Stimulated activated naive CD8-positive, alpha-beta T cell treated with anti-CD3 and anti-CD28 coated beads, Interleukin-15, Interleukin-2, amounts not matched to agents 100 ng/mL and 50 ng/mL, for 24 hours (primary cell): Measurements from ENCODE around the gene TANC2.

ENCODE experiments used
- H3K27ac Mint-ChIP-seq: one replicate; pipeline ENCODE4 v1.8.0; 2021; ENCODE audit warnings: mild to moderate bottlenecking, mixed read lengths
- H3K27me3 Mint-ChIP-seq: one replicate; pipeline ENCODE4 v1.8.0; 2021; ENCODE audit warnings: mixed read lengths
- H3K36me3 Mint-ChIP-seq: one replicate; pipeline ENCODE4 v1.8.0; 2021; ENCODE audit warnings: low read depth, mixed read lengths
- H3K4me1 Mint-ChIP-seq: one replicate; pipeline ENCODE4 v1.8.0; 2021; ENCODE audit warnings: low read depth, mixed read lengths
- H3K4me3 Mint-ChIP-seq: one replicate; pipeline ENCODE4 v1.8.0; 2021; ENCODE audit warnings: mild to moderate bottlenecking, mixed read lengths
- H3K9me3 Mint-ChIP-seq: one replicate; pipeline ENCODE4 v1.8.0; 2021; ENCODE audit warnings: mixed read lengths

TANC2 gene

DNA sequence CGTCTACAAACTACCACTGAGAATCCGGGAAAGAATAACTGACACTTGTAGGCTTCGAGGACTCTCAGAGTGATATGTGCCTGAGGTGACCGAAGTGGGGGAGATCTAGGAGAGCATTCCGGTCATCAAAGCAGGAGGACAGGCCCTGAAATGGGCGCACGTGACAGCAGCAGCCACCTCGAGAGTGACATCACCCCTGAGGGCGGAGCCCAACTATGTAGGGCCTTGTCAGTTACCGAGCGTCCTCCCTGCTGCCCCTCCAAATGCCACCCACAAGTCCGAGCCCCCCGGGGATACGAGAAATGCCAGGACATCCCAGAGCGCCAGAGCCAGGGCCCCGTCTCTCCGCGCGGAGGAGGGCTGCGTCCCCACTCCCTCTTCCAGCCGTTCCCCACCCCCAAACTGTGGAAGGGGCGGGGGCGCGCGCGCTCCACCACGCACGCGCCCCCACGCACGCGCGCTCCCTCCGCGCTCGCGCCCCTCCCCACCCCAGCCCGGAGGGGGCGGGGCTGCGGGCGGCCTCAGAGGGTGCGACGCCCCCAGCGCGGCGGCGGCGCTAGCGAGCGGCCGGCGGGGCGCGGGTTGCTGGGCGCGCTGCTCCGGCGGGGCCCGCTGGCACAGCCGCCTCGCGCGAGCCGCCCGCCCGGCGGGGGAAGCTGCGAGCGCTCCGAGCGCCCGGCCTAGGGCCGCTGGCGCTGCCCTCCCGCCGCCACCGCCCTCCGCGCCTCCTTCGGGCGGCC is at the start of gene TANC2:
Gene TANC2 (plus strand): TSS at position 550 of the 740 bp plus-strand sequence. CDS start 43,325 bp downstream, outside the sequence.
- H3K36me3 Mint-ChIP-seq = no peaks in the 10 kb centered on the region
- H3K9me3 Mint-ChIP-seq = no peaks in the 10 kb centered on the region
- peak within 1 kb of the TSS; percentile 85 for H3K4me3 Mint-ChIP-seq
- peak within 1 kb of the TSS; percentile 80 for H3K27ac Mint-ChIP-seq
- peaks cover 34% of the 10 kb centered on the region for H3K4me1 Mint-ChIP-seq
- peaks cover 38% of the 10 kb centered on the region for H3K27me3 Mint-ChIP-seq

DNA sequence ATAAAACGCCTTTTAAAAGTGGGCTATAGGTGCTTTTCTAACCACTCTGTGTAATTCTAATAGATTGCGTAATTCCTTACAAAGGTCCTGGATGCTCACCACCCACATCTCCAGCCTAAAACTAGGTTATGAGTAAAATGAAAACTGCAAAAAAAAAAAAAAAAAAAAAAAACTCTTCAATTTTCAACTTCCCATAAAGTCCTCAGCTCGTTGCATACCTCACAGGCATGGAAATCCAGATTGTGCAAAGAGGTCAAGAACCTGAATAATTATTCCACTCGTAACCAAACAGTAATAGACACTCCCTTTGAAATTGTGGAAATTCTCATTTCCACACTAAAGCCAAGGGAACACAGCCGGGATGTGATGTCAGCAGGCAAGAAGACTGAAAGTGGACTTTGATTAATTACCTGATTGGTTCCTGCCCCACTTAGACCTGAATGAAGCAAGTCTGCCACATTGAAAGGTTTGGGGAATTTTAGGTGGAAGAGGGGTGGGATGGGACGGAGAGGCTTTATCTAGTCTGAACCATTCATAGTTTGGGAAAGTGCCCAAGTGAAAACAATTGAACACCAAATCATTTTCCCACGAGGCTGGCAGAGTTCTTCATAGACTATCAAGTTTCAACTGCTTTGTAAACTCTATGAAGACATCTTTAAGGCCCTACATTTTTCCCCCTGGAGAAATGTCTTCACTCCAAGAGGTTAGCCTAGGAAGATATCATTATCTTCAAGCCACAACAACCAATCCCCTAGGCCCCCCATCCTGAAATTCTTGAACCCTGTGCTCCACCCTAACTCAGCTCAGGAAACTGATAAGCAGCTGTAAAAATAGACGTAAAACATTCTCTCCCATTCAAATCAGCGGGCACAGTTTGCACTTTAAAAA is 49.1 kb upstream of the TANC2 start:
- no peaks in the 10 kb centered on the region for H3K36me3 Mint-ChIP-seq
- no peak overlapping the region for H3K27ac Mint-ChIP-seq
- no peak overlapping the region for H3K4me3 Mint-ChIP-seq
- H3K27me3 Mint-ChIP-seq = peaks cover 8% of the 10 kb centered on the region
- H3K9me3 Mint-ChIP-seq = peaks cover 4% of the 10 kb centered on the region
- no peaks in the 10 kb centered on the region for H3K4me1 Mint-ChIP-seq

DNA sequence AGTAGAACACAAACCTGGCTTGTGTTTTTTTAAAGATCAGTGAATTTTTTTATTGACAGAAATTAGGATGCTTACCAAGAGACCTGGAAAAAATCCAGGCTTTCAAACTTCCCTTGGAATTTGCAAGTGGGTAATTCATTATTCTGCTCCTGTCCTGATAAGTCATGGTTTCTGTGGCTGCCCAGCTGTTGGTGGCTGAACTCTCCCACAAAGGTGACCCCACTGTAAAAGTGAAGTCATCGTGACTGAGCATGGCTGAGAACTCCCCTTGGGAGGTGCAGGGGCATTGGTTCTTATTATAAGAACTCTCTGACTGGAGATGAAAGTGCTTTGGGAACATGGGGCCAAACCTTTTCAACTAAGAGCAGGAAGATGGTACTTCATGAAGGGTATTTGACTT is 46.6 kb upstream of the TANC2 start:
- no peaks in the 10 kb centered on the region for H3K36me3 Mint-ChIP-seq
- H3K27ac Mint-ChIP-seq = no peak overlapping the region
- no peaks in the 10 kb centered on the region for H3K4me1 Mint-ChIP-seq
- no peak overlapping the region for H3K4me3 Mint-ChIP-seq
- H3K27me3 Mint-ChIP-seq = peaks cover 8% of the 10 kb centered on the region
- no peaks in the 10 kb centered on the region for H3K9me3 Mint-ChIP-seq

DNA sequence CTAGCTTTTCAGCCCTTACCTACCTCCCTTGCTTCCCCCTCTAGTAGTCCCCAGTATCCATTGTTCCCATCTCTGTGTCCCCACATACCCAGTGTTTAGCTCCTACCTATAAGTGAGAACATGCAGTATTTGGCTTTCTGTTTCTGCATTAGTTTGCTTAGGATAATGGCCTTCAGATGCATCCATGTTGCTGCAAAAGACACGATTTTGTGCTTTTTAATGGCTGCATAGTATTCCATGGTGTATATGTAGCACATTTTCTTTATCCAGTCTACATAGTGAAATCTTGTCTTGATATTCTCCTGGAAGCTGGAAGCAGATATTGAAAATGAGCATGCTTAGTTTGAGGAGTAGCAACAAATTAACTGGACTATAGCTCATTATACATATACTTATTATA is 45.7 kb upstream of the TANC2 start:
- Mint-ChIP-seq H3K9me3 (no peaks in the 10 kb centered on the region), H3K4me3 (no peak overlapping the region), H3K27me3 (peaks cover 9% of the 10 kb centered on the region), H3K36me3 (no peaks in the 10 kb centered on the region), H3K4me1 (no peaks in the 10 kb centered on the region), H3K27ac (no peak overlapping the region)

DNA sequence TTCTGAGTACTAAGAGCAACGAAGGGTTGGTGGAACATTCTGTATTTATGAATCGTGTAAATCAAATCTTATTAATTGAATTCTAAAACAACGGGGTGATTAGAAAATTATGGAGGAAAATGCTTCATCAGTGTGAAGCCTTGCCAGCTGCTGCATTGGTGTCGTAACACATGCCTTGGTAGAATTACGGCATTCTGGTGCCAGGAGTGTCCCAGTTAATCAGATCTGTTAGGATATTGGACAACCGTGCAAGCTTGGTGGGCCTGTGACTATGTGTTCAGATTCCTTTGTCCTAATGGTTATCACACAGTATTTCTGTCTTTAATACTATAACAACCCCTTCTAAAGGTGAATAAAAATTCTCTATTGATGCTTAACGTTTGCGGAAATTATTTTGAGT is 44.2 kb upstream of the TANC2 start:
- Mint-ChIP-seq H3K4me1 (no peaks in the 10 kb centered on the region), H3K36me3 (no peaks in the 10 kb centered on the region), H3K27me3 (peaks cover 9% of the 10 kb centered on the region), H3K4me3 (no peak overlapping the region), H3K27ac (no peak overlapping the region), H3K9me3 (no peaks in the 10 kb centered on the region)

DNA sequence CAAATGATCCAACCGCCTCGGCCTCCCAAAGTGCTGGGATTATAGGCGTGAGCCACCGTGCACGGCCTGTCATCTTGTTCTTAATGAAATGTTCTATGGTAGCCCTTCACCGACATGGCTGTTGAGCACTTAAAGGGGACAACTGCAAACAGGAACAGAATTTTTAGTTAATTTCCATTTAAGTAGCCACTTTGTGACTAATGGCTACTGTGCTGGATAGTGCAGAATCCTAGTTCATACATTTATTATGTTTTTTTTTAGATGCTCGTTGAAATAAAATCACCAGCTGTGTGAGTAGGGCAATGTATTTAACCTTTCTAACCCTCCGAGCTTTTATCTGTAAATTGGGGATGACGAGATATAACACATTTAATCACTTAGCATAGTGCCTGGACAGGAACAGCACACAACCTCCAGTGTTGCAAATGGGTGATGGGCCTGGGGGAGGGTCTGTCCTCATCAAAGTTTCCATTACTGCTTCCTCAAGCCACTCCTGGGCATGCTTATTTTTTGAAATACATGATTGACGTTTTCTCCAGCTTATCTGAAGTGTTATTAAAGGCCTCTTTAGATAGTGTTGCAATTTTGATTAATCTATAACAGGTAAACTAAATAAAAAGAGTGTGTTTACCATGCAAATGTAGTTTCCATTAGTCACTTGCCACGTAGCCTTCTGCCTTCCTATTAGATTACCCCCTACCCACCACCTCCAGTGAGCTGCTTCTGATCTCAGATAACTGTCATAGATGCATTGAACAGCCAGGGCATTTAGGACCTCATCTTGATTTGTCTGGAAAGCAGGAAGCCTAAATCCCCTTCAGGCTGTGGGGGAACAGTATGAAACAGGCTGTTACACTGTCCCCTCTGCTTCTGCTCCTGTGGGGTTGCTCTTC is 42.5 kb upstream of the TANC2 start:
- Mint-ChIP-seq H3K27ac (no peak overlapping the region), H3K27me3 (peaks cover 15% of the 10 kb centered on the region), H3K36me3 (no peaks in the 10 kb centered on the region), H3K9me3 (no peaks in the 10 kb centered on the region), H3K4me3 (no peak overlapping the region), H3K4me1 (no peaks in the 10 kb centered on the region)

DNA sequence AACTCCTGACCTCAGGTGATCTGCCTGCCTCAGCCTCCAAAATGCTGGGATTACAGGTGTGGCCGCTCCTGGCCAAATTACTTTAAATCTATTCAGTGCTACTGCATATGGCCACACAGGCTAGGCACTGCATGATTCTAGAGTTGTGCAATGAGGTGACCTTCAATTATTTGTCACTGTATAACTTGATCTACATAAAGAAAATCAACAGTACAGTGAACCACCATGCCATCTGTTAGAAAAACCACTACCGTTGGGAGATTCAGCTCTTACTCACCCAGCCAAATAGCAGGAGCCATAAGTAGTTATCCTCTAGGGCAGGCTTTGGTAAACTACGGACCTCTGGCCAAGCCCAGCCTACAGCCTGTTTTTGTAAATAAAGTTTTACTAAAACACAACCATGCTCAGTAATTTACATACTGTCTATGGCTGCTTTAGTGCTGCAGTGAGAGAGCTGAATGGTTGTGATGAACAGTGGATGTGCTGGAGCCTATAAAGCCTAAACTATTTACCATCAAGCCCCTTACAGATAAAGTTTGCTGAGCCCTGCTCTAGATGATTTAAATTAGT is 40.7 kb upstream of the TANC2 start:
- H3K9me3 Mint-ChIP-seq = no peaks in the 10 kb centered on the region
- H3K27ac Mint-ChIP-seq = no peak overlapping the region
- peaks cover 19% of the 10 kb centered on the region for H3K27me3 Mint-ChIP-seq

DNA sequence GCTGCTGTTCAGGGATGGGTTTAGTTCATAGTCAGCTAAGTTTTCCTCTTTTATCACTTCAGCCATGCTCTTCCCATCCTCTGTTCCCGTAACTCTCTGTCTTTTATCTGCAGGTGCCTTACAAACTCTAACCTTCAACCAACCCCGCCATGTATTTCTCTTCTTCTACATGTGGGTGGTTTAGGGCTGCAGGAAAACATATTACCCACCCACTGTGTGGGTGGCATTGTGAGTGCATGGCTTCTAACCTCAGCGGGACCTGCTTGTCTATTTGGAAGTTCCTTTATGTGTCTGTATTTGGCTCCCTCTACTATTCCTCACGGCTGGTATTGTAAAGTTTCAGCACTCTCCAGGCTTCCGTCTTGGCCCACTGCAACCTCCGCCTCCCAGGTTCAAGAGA is 39.0 kb upstream of the TANC2 start:
- H3K27me3 Mint-ChIP-seq = peaks cover 24% of the 10 kb centered on the region
- no peak overlapping the region for H3K4me3 Mint-ChIP-seq
- H3K4me1 Mint-ChIP-seq = no peaks in the 10 kb centered on the region
- no peaks in the 10 kb centered on the region for H3K36me3 Mint-ChIP-seq
- no peak overlapping the region for H3K27ac Mint-ChIP-seq
- H3K9me3 Mint-ChIP-seq = no peaks in the 10 kb centered on the region

More for the DNA sequence above, 40.7 kb upstream of the TANC2 start:
- H3K36me3 Mint-ChIP-seq = no peaks in the 10 kb centered on the region
- H3K4me3 Mint-ChIP-seq = no peak overlapping the region
- no peaks in the 10 kb centered on the region for H3K4me1 Mint-ChIP-seq

DNA sequence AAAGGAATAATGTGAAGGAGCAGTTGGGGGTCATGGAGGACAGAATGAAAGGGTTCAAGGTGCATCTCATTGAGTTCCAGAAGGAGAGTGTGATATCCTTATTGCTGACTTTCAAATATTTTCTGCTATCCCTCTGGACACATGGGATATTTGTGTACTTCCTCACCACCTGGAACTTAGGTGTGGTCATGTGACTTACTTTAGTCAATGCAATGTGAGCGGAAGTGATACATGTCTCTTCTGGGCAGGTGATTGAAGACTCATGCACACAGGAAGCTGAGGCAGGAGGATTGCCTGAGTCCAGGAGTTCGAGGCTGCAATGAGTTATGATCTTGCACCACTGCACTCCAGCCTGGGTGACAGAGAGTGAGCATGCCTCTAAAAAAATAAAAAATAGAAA is 36.7 kb upstream of the TANC2 start:
- Mint-ChIP-seq H3K27me3 (peaks cover 23% of the 10 kb centered on the region), H3K4me1 (no peaks in the 10 kb centered on the region), H3K4me3 (no peak overlapping the region), H3K9me3 (no peaks in the 10 kb centered on the region), H3K36me3 (no peaks in the 10 kb centered on the region), H3K27ac (no peak overlapping the region)

DNA sequence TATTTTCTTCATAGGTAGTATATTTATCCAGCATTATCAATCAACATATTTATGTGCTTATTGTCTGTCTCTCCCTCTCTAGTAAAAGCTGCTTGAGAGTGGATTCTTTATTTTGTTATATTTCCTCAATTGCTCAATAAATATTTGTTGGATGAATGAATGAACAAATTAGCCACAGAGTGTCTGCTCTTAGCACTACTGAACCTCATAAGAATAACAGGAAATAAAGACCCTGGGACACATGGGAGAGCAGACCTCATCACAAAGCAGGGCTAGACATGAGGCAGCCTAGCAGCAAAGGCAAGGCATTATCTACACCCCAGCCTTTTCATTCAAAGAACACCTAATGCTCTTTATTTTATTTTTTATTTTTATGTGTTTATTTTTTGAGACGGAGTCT is 34.9 kb upstream of the TANC2 start:
- Mint-ChIP-seq H3K36me3 (no peaks in the 10 kb centered on the region), H3K4me1 (no peaks in the 10 kb centered on the region), H3K27me3 (peaks cover 31% of the 10 kb centered on the region), H3K27ac (no peak overlapping the region), H3K9me3 (no peaks in the 10 kb centered on the region), H3K4me3 (no peak overlapping the region)

DNA sequence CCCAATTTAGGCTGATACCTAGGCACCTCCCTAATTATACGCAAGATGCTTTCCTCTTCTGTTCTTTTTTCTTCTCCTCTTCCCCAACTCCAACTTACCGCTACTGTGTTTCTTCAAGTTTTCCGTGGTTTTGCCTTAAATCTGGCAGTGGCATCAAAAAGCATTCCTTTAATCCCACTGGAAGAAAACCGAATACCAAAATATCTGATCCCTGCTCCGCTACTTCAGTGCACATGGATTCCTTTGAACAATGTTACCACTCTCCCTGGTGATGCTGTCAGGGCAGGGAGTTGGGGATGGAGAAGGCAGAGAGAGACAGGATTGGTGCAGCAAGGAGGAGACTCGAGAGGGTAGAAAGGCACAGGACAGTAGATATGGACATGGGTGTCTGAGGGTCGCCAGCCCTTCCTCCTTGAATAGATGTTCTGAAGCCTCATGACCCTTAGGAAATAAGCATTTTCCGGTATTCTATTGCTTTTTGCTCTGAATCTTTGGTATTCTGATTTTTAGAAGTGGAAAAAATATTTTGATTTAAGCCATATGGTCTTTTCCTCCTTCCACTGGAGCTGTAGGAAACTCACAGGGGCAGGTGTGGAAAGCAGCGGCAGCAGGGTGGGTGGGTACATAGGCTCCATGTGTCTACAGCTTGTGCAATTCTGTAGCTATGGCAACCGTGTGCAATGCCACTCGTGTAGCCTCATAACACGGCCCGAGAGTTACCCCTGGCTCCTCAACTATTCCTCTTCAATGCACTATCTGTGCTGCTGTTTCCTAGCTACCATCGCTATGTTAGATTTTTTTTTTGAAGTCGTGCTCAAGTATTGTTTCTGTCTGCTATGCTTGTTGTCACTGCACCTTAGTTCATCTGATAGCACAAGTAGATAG is 32.3 kb upstream of the TANC2 start:
- H3K4me3 Mint-ChIP-seq = no peak overlapping the region
- H3K36me3 Mint-ChIP-seq = no peaks in the 10 kb centered on the region
- no peaks in the 10 kb centered on the region for H3K4me1 Mint-ChIP-seq
- no peak overlapping the region for H3K27ac Mint-ChIP-seq
- peaks cover 42% of the 10 kb centered on the region for H3K27me3 Mint-ChIP-seq
- H3K9me3 Mint-ChIP-seq = no peaks in the 10 kb centered on the region

DNA sequence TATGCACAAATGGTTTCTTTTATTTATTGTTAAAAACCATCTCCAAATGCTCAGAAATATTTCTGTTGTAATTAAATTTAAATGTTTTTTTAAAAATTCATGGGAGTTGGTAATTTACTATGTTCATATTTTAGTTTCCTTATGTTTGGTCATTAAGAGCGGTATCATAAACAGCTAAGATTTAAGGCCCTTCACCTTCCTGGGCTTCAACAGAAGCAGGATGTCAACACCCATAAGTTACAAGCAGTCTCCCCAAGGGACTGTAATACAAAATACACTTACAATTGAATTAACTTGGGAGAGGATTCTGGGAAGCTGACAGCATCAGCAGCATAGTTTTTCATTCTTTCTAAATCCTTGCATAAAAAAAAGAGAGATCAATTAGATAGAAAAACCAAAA is 30.9 kb upstream of the TANC2 start:
- Mint-ChIP-seq H3K27ac (no peak overlapping the region), H3K4me3 (no peak overlapping the region), H3K36me3 (no peaks in the 10 kb centered on the region), H3K4me1 (no peaks in the 10 kb centered on the region), H3K27me3 (peaks cover 46% of the 10 kb centered on the region), H3K9me3 (peaks cover 3% of the 10 kb centered on the region)

DNA sequence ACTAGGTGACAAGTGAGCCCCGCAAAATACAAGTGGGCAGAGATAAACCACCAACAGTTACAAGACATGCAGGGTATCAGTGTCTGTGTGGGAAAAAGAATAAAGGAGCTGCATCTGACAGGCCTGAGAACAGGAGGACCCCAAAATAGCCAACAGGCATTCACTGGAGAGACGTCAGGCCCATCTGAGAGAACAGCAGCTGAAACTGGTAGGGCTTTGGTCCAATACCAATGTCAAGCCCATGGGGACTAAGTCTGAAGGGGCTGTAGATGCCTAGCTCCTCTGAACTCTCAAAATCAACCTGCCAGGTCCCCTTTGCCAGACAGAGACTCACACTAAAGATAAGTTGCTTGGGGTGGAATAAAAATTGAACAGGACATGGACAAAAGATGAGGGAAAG is 30.5 kb upstream of the TANC2 start:
- no peaks in the 10 kb centered on the region for H3K36me3 Mint-ChIP-seq

DNA sequence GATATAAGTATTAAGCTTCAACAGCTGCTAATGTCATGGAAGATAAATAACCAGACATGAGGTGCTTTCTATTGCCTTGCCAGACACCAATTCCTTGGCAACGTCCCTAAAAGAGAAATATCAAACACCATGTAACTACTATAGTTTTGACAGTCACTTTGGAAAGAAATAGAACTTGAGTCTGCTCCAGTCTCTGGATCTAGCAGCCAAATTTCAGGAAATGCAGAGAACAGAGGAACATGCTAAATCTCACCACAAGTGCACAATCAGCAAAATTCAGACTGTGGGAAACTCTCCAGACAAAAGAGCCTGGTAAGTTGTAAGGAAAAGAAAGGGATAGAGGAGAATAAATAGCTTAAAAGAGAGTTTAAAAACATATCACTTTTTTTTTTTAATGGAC is 28.4 kb upstream of the TANC2 start:
- H3K4me1 Mint-ChIP-seq = no peaks in the 10 kb centered on the region
- peaks cover 17% of the 10 kb centered on the region for H3K9me3 Mint-ChIP-seq
- peaks cover 3% of the 10 kb centered on the region for H3K36me3 Mint-ChIP-seq
- H3K27me3 Mint-ChIP-seq = peaks cover 44% of the 10 kb centered on the region
- H3K27ac Mint-ChIP-seq = no peak overlapping the region
- H3K4me3 Mint-ChIP-seq = no peak overlapping the region

More for the DNA sequence above, 30.5 kb upstream of the TANC2 start:
- Mint-ChIP-seq H3K4me1 (no peaks in the 10 kb centered on the region), H3K4me3 (no peak overlapping the region), H3K27ac (no peak overlapping the region), H3K9me3 (peaks cover 3% of the 10 kb centered on the region), H3K27me3 (peaks cover 44% of the 10 kb centered on the region)
